Activated CD8-positive, alpha-beta memory T cell treated with anti-CD3 and anti-CD28 coated beads for 24 hours (primary cell): ENCODE measurements around the gene AGBL1.

ENCODE experiments used
- DNase-seq: peaks from one replicate; pipeline ENCODE4 v3.0.0-alpha.2; 2020

The AGBL1 gene

GRCh38 chr15:86538141-86538540 is 458.5 kb downstream of the AGBL1 start:
- DNase-seq, result no peak

GRCh38 chr15:86540840-86541467 is 461.3 kb downstream of the AGBL1 start:
- no peak for DNase-seq

GRCh38 chr15:86541540-86541939 is 461.9 kb downstream of the AGBL1 start:
- DNase-seq, result no peak

GRCh38 chr15:86550075-86550474 is 470.4 kb downstream of the AGBL1 start:
- DNase-seq, result no peak

- no peak for DNase-seq
These were observed 473.4 kb downstream of the AGBL1 start for GRCh38 chr15:86553108-86553507.

- no peak for DNase-seq
These were observed 475.4 kb downstream of the AGBL1 start for GRCh38 chr15:86555098-86555497.

GRCh38 chr15:86555939-86556338 is 476.3 kb downstream of the AGBL1 start:
- DNase-seq, result no peak

- no peak for DNase-seq
These were observed 476.8 kb downstream of the AGBL1 start for GRCh38 chr15:86556396-86557017.

- no peak for DNase-seq
These were observed 477.4 kb downstream of the AGBL1 start for GRCh38 chr15:86557018-86557550.

GRCh38 chr15:86558252-86558651 is 478.6 kb downstream of the AGBL1 start:
- no peak for DNase-seq

- DNase-seq, result no peak
These were observed 479.0 kb downstream of the AGBL1 start for GRCh38 chr15:86558686-86559085.

GRCh38 chr15:86568378-86568777 is 488.7 kb downstream of the AGBL1 start:
- no peak for DNase-seq

- DNase-seq, result no peak
These were observed 491.1 kb downstream of the AGBL1 start for GRCh38 chr15:86570738-86571137.

- no peak for DNase-seq
These were observed 492.2 kb downstream of the AGBL1 start for GRCh38 chr15:86571873-86572272.

- DNase-seq, result no peak
These were observed 492.7 kb downstream of the AGBL1 start for GRCh38 chr15:86572368-86572841.

- no peak for DNase-seq
These were observed 493.8 kb downstream of the AGBL1 start for GRCh38 chr15:86573476-86573875.

GRCh38 chr15:86588413-86588812 is 508.7 kb downstream of the AGBL1 start:
- DNase-seq, result no peak

GRCh38 chr15:86590461-86590860 is 510.8 kb downstream of the AGBL1 start:
- DNase-seq, result no peak

- no peak for DNase-seq
These were observed 511.5 kb downstream of the AGBL1 start for GRCh38 chr15:86591158-86591557.

- no peak for DNase-seq
These were observed 512.5 kb downstream of the AGBL1 start for GRCh38 chr15:86591994-86592735.

- DNase-seq, result no peak
These were observed 516.1 kb downstream of the AGBL1 start for GRCh38 chr15:86595741-86596140.

GRCh38 chr15:86603466-86603865 is 523.8 kb downstream of the AGBL1 start:
- no peak for DNase-seq

GRCh38 chr15:86608461-86609205 is 529.0 kb downstream of the AGBL1 start:
- no peak for DNase-seq
